Measurements from ENCODE around the gene HLA-DQB2.
"Not testable (repeated sequence)": the region's sequence is repeated elsewhere in the genome, so short reads cannot be mapped to it uniquely, and the experiment has no call there.

Gene HLA-DQB2

DNA sequence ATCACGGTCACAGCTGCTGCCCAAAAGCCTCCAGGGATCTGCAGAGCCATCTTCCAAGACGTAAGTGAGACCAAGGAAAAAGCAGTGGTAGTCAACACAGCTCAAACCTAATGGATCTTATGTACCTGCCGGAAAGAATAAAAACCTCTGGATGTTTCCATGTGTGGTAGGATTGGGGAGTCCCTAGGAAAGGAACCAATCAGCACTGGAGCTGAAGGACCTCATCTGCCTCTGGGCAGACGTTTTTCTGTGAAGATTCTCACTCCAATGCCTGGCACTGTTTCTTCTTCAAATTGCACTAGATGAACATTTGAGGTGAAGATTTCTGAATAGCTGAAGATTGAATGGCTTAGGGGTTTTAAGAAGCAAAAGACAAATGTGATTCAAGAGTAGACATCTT, at the start of gene HLA-DQB2:
HLA-DQB2 (minus strand) TSS at position 112 of the 400 bp plus-strand sequence; CDS start at position 50, 62 bp downstream.
- DNase-seq (ENCODE audit: low read depth in 2 of 3, low spot score in 2 of 3), result no peak

- DNase-seq (ENCODE audit: low read depth in 2 of 3, low spot score in 2 of 3), result no peak
Measured at GRCh38 chr6:32809171-32809570, 45.8 kb upstream of the HLA-DQB2 start.

DNA sequence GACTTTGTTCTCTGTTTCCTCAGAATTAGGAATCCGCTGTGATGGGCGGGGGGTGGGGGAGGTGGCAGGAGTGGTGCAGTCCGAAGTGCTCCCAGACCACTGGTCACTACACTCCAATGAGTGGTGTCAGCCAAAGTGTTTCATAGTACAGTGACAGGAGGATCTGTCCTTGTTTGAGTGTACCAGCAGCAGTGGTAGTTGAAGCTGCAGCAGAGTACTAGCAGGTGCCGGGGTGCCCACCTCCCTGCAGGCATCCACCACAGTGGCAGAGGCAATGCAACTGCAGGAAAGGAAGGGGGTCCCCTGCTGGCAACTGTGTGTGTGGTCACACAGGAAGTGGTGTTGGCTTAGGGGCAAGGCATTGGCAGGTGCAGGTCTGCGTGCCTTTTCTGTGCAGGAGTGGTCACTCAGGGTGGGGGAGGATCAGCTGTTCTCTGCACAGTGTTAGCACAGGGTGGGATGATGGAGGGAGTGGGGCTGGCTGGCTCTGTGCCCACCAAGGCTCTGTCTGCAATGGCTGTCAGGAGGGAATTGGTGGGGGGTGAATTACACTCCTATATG, 43.8 kb upstream of the HLA-DQB2 start:
- DNase-seq (ENCODE audit: low read depth in 2 of 3, low spot score in 2 of 3), result no peak

DNA sequence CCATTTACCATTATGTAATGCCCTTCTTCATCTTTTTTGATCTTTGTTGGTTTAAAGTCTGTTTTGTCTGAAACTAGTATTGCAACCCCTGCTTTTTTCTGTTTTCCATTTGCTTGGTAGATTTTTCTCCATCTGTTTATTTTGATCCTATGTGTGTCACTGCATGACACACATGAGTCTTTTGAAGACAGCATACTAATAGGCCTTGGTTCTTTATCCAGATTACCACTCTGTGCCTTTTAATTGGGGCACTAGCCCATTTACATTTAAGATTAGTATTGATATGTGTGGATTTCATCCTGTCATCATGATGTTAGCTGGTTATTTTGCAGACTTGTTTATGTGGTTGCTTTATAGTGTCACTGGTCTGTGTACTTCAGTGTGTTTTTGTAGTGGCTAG, 42.1 kb upstream of the HLA-DQB2 start:
- DNase-seq (ENCODE audit: low read depth in 2 of 3, low spot score in 2 of 3), result not testable (repeated sequence)

DNA sequence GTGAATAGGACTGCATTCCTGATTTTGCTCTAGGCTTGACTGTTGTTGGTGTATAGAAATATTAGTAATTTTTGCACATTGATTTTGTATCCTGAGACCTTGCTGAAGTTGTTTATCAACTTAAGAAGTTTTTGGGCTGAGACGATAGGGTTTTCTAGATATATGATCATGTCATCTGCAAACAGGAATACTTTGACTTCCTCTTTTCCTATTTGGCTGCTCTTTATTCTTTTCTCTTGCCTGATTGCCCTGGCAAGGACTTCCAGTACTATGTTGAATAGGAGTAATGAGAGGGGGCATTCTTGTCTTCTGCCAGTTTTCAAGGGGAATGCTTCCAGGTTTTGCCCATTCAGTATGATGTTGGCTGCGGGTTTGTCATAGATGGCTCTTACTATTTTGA, 40.1 kb upstream of the HLA-DQB2 start:
- DNase-seq (ENCODE audit: low read depth in 2 of 3, low spot score in 2 of 3), result no peak

GRCh38 chr6:32799740-32800139, 36.4 kb upstream of the HLA-DQB2 start:
- no peak for DNase-seq (ENCODE audit: low read depth in 2 of 3, low spot score in 2 of 3)

- DNase-seq (ENCODE audit: low read depth in 2 of 3, low spot score in 2 of 3), result no peak
Measured at GRCh38 chr6:32799168-32799567, 35.8 kb upstream of the HLA-DQB2 start.

- DNase-seq (ENCODE audit: low read depth in 2 of 3, low spot score in 2 of 3), result peak; percentile 32 to 82 (median 80)
Measured at GRCh38 chr6:32796848-32797776, 33.8 kb upstream of the HLA-DQB2 start.

GRCh38 chr6:32794510-32794909, 31.2 kb upstream of the HLA-DQB2 start:
- DNase-seq (ENCODE audit: low read depth in 2 of 3, low spot score in 2 of 3), result no peak

- DNase-seq (ENCODE audit: low read depth in 2 of 3, low spot score in 2 of 3), result no peak
Measured at GRCh38 chr6:32792901-32793435, 29.6 kb upstream of the HLA-DQB2 start.

GRCh38 chr6:32790306-32790705, 27.0 kb upstream of the HLA-DQB2 start:
- DNase-seq (ENCODE audit: low read depth in 2 of 3, low spot score in 2 of 3), result no peak

GRCh38 chr6:32785781-32786533, 22.6 kb upstream of the HLA-DQB2 start:
- no peak for DNase-seq (ENCODE audit: low read depth in 2 of 3, low spot score in 2 of 3)

DNA sequence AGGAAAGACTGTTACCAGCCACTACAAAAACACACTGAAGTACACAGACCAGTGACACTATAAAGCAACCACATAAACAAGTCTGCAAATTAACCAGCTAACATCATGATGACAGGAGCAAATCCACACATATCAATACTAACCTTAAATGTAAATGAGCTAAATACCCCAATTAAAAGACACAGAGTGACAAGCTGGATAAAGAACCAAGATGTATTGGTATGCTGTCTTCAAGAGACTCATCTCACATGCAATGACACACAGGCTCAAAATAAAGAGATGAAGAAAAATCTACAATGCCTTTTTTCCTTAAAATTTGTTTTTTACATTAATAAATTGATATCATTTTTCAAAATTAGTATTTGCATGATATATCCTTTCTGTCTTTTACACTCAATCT, 19.6 kb upstream of the HLA-DQB2 start:
- not testable (repeated sequence) for DNase-seq (ENCODE audit: low read depth in 2 of 3, low spot score in 2 of 3)

DNA sequence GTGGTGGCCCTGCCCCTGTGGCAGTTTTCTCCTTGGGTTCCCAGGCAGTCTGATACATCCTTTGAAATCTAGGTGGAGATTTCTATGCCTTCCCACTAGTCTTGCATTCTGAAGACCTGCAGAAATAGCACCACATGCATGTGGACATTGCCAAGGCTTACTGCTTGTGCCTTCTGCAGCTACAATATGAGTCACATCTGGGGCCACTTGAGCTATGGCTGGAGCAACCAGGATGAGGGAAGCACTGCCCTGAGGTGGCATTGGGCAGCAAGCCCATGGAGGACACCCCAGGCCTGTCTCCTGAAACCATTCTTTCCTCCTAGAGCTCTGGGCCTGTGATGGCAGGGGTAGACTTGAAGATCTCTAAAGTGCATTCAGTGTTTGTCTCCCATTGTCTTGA, 15.7 kb upstream of the HLA-DQB2 start:
- DNase-seq (ENCODE audit: low read depth in 2 of 3, low spot score in 2 of 3), result no peak

GRCh38 chr6:32775071-32775470, 11.7 kb upstream of the HLA-DQB2 start:
- no peak for DNase-seq (ENCODE audit: low read depth in 2 of 3, low spot score in 2 of 3)

DNA sequence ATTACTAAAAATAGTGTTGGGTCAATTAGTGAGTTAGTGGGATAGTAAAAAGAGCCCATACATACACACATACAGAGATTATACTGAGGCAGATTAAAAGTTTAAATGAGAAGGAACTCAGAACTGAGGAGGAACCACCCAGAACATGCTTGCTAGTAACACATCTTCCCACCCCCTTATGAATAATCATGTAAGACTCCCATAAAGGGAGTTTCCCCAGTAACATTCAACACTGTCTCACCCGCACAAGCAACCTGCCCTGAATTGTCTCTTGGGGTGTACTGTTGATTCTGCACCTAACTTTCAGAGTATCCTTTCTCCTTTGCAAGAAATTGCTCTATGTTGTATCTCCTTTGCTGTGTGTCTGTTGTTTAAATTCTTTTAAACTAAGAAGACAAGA, 11.1 kb upstream of the HLA-DQB2 start:
- no peak for DNase-seq (ENCODE audit: low read depth in 2 of 3, low spot score in 2 of 3)

DNA sequence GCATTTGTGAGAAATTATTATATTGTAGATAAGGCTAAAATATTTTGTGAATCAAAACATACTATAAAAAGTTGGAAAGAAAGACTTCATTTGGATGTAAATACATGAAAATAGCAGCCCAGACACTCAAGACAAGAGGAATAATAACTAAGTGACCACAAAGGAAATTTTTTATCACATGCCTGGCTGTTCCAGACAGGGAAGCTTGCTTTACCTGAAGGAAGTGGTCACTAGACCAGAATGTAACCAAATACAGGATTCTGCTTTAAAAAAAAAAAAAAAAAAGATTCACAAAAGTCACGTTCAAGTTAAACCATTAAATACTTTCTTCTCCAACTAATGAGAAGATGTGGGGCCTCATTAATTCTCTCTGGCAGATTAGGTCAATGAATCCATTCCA, 9.3 kb upstream of the HLA-DQB2 start:
- DNase-seq (ENCODE audit: low read depth in 2 of 3, low spot score in 2 of 3), result no peak

DNA sequence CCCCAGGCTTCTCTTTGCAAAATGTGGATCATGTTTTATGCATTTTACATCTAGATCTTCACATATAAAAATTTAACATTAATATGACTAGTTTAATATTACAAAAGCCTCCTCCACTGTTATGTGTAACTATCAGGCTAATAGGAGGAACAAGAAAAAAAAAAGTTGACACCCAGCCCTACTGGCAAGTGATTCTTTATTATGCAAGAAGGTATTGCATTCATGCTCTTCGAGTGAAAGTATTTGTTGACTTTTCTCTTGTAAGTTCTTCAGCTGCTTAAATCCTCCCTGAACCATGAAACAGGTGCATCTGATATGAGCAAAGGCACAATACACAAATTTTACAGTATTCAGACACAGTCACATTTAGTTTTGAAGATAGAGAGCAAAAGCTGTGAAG, 716 bp upstream of the HLA-DQB2 start:
- no peak for DNase-seq (ENCODE audit: low read depth in 2 of 3, low spot score in 2 of 3)

GRCh38 chr6:32761548-32761947, 1.8 kb downstream of the HLA-DQB2 start:
- no peak for DNase-seq (ENCODE audit: low read depth in 2 of 3, low spot score in 2 of 3)

GRCh38 chr6:32761072-32761471, 2.3 kb downstream of the HLA-DQB2 start:
- no peak for DNase-seq (ENCODE audit: low read depth in 2 of 3, low spot score in 2 of 3)

- DNase-seq (ENCODE audit: low read depth in 2 of 3, low spot score in 2 of 3), result no peak
Measured at GRCh38 chr6:32759669-32760068, 3.7 kb downstream of the HLA-DQB2 start.

DNA sequence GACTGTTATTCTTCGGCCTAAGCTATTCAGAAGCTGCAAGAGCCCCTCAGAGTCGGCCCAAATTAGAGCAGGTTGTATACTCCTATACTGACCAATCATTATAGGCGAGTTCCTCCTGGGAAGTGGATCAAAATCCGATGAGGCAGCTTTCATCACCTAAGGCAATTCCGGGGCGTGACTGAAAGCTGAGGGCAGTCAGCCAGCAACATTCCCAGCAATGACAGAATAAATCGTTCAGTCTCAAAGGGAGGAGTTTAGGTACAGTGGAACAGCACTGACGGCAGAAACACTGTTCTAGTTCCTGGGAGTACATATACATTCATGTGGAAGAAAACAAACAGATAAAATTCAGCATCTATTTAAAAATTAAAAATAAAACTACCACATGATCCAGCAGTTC, 10.8 kb downstream of the HLA-DQB2 start:
- DNase-seq (ENCODE audit: low read depth in 2 of 3, low spot score in 2 of 3), result no peak

Measured in activated CD8-positive, alpha-beta memory T cell treated with anti-CD3 and anti-CD28 coated beads for 48 hours (primary cell).